K562 (cell line): ENCODE measurements around the gene ERLEC1.

Experiments
- ETS2 ChIP-seq: IDR thresholded peaks from 2 replicates; pipeline ENCODE4 v1.6.1; 2016; ENCODE audit warnings: borderline replicate concordance, missing genetic modification characterization, mild to moderate bottlenecking, moderate library complexity, missing compliant biosample characterization; ENCODE audit not compliant: poor library complexity, severe bottlenecking
- MXI1 ChIP-seq: IDR thresholded peaks from 2 replicates; pipeline ENCODE4 v1.6.1; 2011; ENCODE audit warnings: low read depth, mild to moderate bottlenecking, improper control_type of control experiment, low read length
- PHB ChIP-seq: fragments of 250-450 bp; sonication (Bioruptor Pico); IDR thresholded peaks from 2 replicates; pipeline ENCODE4 v1.5.0; 2021
- POLR2H ChIP-seq: IDR thresholded peaks from 2 replicates; pipeline ENCODE4 v1.6.1; 2016; ENCODE audit warnings: missing genetic modification characterization, low read depth, mild to moderate bottlenecking, control low read depth, missing compliant biosample characterization, moderate library complexity
- SIN3A ChIP-seq, 2 experiments: fragments of 150-350 bp in 1 of 2; IDR thresholded peaks; 2 replicates each; pipeline ENCODE4 v1.6.1; 2011 to 2016; ENCODE audit warnings: borderline replicate concordance in 2 of 2, low read depth in 2 of 2, low read length in 2 of 2, mild to moderate bottlenecking in 2 of 2, moderate library complexity in 2 of 2; ENCODE audit not compliant: control insufficient read depth in 1 of 2
- SIX5 ChIP-seq, 2 experiments: IDR thresholded peaks; 2 replicates each; pipeline ENCODE4 v1.6.1; 2011; ENCODE audit warnings: low read length in 2 of 2, borderline replicate concordance in 1 of 2, low read depth in 1 of 2, mild to moderate bottlenecking in 1 of 2, moderate library complexity in 1 of 2; ENCODE audit not compliant: insufficient read depth in 1 of 2
- ZNF253 ChIP-seq: fragments of 250-450 bp; sonication (Bioruptor Pico); conservative IDR thresholded peaks from 2 replicates; pipeline ENCODE4 v1.6.1; 2021; ENCODE audit warnings: mild to moderate bottlenecking
- TF ChIP-seq, protein P1 (sequence below), 3 experiments: IDR thresholded peaks in 2 of 3; conservative IDR thresholded peaks in 1 of 3; 2 replicates each; pipeline ENCODE4 v1.5.1; 2011 to 2012; ENCODE audit warnings: low read length in 3 of 3, mild to moderate bottlenecking in 3 of 3, control low read depth in 2 of 3, improper control_type of control experiment in 1 of 3, inconsistent platforms in 1 of 3, low read depth in 1 of 3, mixed read lengths in 1 of 3, moderate library complexity in 1 of 3; ENCODE audit not compliant: insufficient read depth in 2 of 3
- TF ChIP-seq, protein P2 (sequence below): sonication (generic); formaldehyde crosslinking; IDR thresholded peaks from 2 replicates; pipeline ENCODE4 v1.8.1; 2022; ENCODE audit warnings: missing genetic modification reagents
- TF ChIP-seq, protein P3 (sequence below): fragments of 250-450 bp; sonication (Bioruptor Pico); IDR thresholded peaks from 2 replicates; pipeline ENCODE4 v1.5.0; 2020; ENCODE audit warnings: mild to moderate bottlenecking, borderline replicate concordance
- TF ChIP-seq, protein P4 (sequence below): fragments of 450-650 bp; IDR thresholded peaks from 2 replicates; pipeline ENCODE4 v1.6.1; 2016; ENCODE audit warnings: mild to moderate bottlenecking

DNA sequence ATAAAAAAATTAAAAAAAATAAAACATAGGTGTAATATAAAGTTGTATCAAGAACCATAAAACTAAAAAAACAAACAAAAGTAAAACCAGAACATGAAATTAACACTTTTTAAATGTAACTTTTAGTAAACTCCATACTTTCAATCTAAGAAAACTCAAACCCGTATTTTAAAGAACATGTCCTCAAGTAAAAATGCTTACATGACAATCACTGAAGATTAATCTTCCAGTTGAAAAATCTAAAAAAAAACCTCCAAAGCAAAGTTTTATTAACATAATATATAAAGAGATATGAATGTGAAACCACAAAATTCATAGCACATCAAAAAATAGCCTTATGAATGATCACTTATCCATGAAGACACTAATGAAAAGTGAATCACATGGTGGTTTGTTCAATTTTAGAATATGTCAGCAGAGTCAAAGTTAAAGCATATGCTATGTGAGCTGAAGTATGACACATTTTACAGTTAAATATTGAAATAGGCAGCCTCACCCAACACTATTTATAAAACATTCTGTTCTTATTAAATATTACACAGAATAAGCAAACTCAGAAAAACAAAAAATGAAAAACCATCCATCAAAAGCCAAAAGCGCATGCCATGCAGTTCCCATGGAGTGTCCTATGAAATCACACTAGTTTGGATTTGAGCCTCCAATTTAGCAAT, 42.3 kb upstream of the ERLEC1 start:
- TF ChIP-seq, protein P1, sequence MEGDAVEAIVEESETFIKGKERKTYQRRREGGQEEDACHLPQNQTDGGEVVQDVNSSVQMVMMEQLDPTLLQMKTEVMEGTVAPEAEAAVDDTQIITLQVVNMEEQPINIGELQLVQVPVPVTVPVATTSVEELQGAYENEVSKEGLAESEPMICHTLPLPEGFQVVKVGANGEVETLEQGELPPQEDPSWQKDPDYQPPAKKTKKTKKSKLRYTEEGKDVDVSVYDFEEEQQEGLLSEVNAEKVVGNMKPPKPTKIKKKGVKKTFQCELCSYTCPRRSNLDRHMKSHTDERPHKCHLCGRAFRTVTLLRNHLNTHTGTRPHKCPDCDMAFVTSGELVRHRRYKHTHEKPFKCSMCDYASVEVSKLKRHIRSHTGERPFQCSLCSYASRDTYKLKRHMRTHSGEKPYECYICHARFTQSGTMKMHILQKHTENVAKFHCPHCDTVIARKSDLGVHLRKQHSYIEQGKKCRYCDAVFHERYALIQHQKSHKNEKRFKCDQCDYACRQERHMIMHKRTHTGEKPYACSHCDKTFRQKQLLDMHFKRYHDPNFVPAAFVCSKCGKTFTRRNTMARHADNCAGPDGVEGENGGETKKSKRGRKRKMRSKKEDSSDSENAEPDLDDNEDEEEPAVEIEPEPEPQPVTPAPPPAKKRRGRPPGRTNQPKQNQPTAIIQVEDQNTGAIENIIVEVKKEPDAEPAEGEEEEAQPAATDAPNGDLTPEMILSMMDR (IDR thresholded peaks at IDR 0.05 in 2 of 3, conservative IDR thresholded peaks at IDR 0.05 in 1 of 3; ENCODE audit: insufficient read depth in 2 of 3, low read depth in 1 of 3, low read length in 3 of 3), result no peak
- TF ChIP-seq ETS2 (tag) (no peak), MXI1 (no peak), ZNF253 (no peak), SIN3A (IDR thresholded peaks at IDR 0.05; ENCODE audit: borderline replicate concordance in 2 of 2, control insufficient read depth in 1 of 2, low read depth in 2 of 2, low read length in 2 of 2) (no peak), SIX5 (IDR thresholded peaks at IDR 0.05; ENCODE audit: borderline replicate concordance in 1 of 2, insufficient read depth in 1 of 2, low read depth in 1 of 2, low read length in 2 of 2) (no peak), PHB (CRISPR knock-in tag) (no peak), POLR2H (tag) (no peak)
- TF ChIP-seq, protein P2, sequence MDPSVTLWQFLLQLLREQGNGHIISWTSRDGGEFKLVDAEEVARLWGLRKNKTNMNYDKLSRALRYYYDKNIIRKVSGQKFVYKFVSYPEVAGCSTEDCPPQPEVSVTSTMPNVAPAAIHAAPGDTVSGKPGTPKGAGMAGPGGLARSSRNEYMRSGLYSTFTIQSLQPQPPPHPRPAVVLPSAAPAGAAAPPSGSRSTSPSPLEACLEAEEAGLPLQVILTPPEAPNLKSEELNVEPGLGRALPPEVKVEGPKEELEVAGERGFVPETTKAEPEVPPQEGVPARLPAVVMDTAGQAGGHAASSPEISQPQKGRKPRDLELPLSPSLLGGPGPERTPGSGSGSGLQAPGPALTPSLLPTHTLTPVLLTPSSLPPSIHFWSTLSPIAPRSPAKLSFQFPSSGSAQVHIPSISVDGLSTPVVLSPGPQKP (CRISPR knock-in tag), result no peak
- TF ChIP-seq, protein P3, sequence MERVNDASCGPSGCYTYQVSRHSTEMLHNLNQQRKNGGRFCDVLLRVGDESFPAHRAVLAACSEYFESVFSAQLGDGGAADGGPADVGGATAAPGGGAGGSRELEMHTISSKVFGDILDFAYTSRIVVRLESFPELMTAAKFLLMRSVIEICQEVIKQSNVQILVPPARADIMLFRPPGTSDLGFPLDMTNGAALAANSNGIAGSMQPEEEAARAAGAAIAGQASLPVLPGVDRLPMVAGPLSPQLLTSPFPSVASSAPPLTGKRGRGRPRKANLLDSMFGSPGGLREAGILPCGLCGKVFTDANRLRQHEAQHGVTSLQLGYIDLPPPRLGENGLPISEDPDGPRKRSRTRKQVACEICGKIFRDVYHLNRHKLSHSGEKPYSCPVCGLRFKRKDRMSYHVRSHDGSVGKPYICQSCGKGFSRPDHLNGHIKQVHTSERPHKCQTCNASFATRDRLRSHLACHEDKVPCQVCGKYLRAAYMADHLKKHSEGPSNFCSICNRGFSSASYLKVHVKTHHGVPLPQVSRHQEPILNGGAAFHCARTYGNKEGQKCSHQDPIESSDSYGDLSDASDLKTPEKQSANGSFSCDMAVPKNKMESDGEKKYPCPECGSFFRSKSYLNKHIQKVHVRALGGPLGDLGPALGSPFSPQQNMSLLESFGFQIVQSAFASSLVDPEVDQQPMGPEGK (CRISPR knock-in tag), result no peak
- TF ChIP-seq, protein P4, sequence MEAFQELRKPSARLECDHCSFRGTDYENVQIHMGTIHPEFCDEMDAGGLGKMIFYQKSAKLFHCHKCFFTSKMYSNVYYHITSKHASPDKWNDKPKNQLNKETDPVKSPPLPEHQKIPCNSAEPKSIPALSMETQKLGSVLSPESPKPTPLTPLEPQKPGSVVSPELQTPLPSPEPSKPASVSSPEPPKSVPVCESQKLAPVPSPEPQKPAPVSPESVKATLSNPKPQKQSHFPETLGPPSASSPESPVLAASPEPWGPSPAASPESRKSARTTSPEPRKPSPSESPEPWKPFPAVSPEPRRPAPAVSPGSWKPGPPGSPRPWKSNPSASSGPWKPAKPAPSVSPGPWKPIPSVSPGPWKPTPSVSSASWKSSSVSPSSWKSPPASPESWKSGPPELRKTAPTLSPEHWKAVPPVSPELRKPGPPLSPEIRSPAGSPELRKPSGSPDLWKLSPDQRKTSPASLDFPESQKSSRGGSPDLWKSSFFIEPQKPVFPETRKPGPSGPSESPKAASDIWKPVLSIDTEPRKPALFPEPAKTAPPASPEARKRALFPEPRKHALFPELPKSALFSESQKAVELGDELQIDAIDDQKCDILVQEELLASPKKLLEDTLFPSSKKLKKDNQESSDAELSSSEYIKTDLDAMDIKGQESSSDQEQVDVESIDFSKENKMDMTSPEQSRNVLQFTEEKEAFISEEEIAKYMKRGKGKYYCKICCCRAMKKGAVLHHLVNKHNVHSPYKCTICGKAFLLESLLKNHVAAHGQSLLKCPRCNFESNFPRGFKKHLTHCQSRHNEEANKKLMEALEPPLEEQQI, result no peak
